HG03064 (cell line): ENCODE measurements around the gene FAM107B.
A peak's percentile ranks its signal among the peaks of the same experiment; 100 is the strongest.
"Not testable (repeated sequence)": the region's sequence is repeated elsewhere in the genome, so short reads cannot be mapped to it uniquely, and the experiment has no call there.

Source experiments
- ATAC-seq: cut with Tn5 transposase; IDR thresholded peaks from one replicate; pipeline ENCODE4 v1.9.1; 2021; ENCODE audit warnings: low read depth; ENCODE audit not compliant: unreplicated experiment

Gene FAM107B

GRCh38 chr10:14667280-14667679 lies 107.4 kb downstream of the FAM107B start:
- no peak for ATAC-seq

GRCh38 chr10:14665865-14666857 lies 108.5 kb downstream of the FAM107B start:
- no peak for ATAC-seq

- ATAC-seq, result no peak
These were observed 109.4 kb downstream of the FAM107B start for GRCh38 chr10:14665304-14665703.

GRCh38 chr10:14664345-14664744 lies 110.4 kb downstream of the FAM107B start:
- ATAC-seq, result no peak

DNA sequence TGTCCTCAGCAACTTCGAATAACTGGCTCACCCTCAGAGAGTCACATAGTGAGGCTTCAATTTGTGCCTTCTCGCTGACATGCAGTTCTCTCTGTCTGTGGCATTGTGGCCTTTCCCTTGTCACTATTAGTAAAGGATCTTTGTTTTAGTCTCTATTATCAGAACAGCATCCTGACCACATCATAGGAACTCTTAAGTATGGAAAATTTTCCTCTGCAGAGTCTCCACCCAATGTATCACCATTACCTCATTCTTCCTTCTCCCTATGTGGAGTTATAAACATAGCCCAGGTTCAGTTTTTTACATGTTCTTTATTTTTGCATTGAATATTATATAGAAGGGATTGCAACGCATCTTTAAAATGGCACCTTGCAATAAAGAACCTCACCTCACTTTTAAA lies 112.9 kb downstream of the FAM107B start:
- ATAC-seq, result no peak

DNA sequence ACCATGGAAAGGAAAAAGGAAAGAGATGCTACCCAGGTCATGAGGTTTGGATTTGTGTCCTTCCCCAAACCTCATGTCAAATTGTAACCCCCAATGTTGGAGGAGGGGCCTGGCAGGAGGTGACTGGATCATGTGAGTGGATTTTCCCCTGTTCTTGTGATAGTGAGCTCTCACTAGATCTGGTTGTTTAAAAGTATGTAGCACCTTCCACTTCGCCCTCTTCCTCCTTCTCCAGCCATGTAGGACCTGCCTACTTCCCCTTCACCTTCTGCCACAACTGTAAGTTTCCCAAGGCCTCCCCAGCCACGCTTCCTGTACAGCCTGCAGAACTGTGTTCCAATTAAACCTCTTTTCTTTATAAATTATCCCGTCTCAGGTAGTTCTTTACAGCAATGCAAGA lies 113.9 kb downstream of the FAM107B start:
- ATAC-seq, result no peak

GRCh38 chr10:14659626-14660196 lies 115.0 kb downstream of the FAM107B start:
- ATAC-seq, result peak; percentile 62

DNA sequence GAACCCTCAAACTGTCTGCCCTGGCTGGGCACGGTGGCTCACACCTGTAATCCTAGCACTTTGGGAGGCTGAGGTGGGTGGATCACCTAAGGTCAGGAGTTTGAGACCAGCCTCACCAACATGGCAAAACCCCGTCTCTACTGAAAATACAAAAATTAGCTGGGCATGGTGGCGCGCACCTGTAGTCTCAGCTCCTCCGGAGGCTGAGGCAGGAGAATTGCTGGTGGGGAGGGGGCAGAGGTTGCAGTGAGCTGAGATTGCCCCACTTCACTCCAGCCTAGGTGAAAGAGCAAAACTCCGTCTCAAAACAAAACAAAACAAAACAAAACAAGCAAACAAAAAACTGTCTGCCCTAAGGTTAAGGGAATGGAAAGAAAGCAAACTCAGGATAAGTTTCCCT lies 115.6 kb downstream of the FAM107B start:
- not testable (repeated sequence) for ATAC-seq

DNA sequence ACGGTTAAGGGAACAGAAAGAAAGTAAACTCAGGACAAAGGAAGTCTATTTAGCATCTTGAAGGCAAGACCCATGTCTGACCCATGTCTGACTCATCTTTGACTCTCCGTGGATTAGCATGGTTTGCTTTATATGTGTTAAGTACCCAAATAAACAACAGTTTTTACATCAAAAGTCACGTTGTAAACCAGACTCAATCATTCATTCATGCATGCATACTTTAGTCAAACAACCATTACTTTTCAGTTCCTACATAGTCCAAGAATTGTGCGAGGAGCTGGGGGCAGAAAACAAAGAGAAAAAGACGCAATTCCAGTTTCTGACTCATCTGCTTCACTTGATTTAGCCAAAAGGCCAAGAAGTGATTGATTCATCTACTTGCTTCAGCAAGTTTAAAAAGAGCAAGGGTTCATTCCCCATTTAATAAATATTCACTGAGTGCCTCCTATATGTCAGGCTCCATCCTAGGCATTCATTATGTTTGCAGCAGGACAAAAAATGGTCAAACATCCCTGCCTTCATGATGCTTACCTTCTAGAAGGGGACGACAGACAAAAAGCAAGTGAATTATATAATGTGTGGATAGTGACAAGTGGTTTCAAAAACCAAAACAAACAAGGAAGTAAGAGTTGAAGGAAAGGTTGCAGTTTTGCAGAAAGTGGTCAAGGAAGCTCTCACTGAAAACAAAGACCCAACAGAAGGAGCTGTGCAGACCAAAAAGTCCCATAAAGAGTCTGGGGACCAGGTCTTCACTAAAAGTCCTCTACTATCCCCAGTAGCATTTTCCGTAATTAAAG lies 116.2 kb downstream of the FAM107B start:
- ATAC-seq, result no peak

GRCh38 chr10:14656052-14656730 lies 118.5 kb downstream of the FAM107B start:
- no peak for ATAC-seq

- no peak for ATAC-seq
These were observed 119.8 kb downstream of the FAM107B start for GRCh38 chr10:14654821-14655382.

DNA sequence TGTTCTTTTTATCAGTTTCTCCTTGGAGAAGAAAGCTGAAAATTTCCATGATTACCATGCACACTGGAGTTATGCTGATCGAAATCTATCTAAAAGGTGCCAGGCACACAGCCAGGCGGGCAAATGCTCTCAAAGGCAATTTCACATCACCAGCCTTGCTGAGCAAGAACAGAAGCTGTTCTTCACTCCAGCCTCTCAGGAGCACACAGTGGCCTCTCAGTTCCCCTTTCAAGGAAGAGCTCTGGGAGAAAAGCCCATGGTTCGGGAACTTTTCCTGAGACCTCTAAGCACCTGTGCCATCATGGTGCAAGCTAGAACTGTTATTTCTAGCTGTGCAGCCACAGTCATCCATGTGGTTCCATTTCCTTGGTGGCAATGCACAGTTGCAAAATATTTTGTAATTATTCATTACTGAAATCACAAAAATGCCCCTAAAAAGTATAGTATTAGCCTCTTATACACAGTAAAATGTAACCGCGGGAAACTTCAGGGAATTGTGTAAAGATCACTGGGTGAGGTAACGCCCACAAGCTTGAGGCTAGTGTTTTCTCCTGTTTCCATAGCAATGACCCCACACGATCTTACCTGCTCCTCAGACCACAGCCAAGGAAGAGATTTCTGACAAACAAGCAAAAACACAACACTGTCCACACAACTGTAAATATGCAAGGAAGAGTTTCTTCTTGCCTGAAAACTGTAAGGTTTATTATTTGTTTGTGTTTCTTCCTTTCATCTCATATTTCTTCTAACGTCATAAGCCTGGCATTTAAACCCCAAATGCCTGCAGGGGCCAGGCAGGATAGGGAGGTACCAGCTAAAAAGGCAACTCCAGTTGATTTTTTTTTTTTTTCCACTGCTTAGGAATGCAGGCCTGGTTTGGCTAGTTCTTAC lies 121.2 kb downstream of the FAM107B start:
- no peak for ATAC-seq

GRCh38 chr10:14652816-14653215 lies 121.9 kb downstream of the FAM107B start:
- ATAC-seq, result no peak

GRCh38 chr10:14652067-14652466 lies 122.6 kb downstream of the FAM107B start:
- no peak for ATAC-seq

GRCh38 chr10:14649739-14650138 lies 125.0 kb downstream of the FAM107B start:
- ATAC-seq, result no peak

DNA sequence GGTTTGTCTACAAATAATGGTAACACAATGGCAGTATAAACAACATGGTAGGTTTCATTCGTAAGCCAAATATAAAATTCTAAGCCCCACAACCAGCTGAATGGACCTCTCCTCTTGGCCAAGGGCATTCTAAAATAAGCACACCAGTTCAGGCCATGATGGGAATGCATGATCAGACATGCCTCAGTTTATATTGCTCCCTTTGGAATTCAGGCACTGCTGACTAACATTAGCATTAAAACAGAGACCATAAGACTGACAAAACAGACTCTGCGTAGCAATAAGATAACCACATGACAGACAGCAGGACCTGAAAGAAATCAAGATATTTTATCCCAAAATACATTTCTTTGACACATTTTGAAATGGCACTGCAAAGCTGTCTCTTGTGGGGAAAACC lies 125.8 kb downstream of the FAM107B start:
- ATAC-seq, result no peak

DNA sequence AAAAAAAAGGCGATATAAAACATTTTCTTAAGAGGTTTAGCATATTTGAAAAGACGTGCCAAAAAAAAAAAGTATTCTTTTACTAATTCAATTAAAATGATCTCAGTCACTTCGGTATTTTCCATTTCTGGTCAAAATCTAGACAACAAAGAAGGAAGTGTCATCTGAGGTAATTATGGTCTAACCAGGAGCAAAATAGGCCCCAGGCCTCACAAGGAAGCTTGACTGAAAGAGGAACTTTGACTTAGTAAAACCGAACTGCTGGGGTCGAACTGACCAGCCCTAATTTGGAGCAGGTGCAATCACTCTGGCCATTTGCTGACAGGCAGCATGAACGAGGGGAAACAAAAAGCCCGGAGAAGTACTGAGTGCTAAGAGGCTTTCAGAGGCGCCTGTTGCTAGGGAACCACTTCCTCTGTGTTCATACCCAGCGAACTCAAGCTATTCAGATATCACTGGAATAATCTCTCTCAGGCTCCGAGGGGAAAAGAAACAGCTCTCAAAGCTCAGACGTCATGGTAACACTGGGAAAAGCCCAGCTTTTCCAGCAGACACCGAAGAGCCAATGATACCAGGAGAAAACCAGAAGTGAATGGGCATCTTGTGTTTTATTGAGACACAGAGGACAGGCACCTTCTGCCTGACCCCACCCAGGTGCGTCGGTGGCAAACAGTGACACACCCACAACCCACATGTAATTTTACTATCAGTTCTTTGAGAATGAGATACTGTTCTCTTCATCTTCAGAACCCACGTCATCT lies 126.5 kb downstream of the FAM107B start:
- ATAC-seq, result peak; percentile 94

DNA sequence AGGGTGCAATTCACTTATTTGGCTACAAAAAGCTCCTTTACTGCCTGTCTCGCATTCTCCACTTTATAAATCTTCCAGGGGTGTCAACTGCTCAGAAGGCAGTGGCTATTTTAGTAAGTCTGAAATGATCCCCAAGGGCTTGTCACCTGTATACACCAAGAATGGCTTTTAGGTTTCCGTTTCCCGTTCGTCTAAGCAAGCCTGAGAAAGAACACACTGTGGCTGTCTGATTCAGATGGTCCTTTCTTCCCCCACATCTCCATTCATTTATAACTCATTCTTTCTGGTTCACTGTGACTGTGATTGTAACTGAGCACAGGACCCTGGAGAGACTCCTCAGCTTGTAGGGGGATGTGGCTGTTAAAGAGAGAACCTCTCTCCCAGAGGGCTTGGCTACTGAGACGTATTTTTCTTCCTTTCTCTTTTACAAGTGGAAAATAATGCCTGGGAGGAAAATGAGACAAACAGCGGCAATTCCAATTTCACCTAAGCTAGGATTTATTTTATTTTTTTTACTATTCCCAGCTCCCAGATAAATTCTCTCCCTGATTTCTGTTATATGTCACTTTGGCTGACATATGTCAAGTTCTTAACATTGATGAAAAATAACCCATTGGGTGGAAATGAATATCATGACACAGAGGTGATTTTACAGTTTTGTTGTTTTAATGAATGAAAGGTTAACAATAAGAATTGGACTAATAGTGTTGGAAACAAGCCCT lies 129.3 kb downstream of the FAM107B start:
- ATAC-seq, result no peak
